Measurements from ENCODE around the gene MAML1. TPM values are rescaled to one million over a fixed set of nuclear protein-coding genes. Genes with fewer than 3 reads are reported as not detected.

Gene MAML1
- total RNA-seq, 1 experiment from 2014 or later = 42.2 TPM

DNA sequence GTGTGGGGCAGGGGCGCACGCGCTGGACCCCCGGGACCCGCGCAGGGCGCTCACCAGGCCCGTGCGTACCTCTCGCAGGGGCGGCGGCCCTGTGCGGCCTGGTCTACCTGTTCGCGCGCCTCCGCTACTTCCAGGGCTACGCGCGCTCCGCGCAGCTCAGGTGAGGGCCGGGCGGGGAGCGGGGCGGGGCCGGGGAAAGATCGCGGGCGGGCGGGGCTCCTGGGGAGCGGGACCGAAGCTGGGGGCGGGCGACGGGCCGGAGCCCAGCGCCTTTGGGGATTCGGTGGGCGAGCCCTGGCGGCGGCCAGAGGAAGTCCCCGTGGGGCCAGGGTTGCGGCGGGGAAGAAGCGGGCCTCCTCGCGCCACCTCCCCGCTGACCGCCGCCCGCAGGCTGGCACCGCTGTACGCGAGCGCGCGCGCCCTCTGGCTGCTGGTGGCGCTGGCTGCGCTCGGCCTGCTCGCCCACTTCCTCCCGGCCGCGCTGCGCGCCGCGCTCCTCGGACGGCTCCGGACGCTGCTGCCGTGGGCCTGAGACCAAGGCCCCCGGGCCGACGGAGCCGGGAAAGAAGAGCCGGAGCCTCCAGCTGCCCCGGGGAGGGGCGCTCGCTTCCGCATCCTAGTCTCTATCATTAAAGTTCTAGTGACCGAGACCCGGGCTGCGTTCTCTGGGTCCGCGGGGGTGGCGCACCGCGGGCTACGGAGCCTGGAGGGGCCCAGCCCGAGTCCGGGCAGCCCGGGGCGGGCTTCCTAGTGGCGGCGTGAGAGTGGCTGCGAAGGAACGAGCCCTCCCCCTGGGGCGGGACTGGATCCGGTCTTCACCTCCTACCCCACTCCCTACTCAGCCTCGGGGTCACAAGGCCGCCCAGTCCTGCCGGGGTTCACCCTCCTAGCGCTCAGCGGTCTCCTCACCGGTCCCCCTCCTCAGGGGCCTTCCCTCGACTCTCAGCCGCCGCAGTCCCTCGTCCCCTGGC, 63.5 kb downstream of the MAML1 start (continued):
- TF ChIP-seq, protein P1, sequence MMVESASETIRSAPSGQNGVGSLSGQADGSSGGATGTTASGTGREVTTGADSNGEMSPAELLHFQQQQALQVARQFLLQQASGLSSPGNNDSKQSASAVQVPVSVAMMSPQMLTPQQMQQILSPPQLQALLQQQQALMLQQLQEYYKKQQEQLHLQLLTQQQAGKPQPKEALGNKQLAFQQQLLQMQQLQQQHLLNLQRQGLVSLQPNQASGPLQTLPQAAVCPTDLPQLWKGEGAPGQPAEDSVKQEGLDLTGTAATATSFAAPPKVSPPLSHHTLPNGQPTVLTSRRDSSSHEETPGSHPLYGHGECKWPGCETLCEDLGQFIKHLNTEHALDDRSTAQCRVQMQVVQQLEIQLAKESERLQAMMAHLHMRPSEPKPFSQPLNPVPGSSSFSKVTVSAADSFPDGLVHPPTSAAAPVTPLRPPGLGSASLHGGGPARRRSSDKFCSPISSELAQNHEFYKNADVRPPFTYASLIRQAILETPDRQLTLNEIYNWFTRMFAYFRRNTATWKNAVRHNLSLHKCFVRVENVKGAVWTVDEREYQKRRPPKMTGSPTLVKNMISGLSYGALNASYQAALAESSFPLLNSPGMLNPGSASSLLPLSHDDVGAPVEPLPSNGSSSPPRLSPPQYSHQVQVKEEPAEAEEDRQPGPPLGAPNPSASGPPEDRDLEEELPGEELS (CRISPR knock-in tag; IDR thresholded peaks at IDR 0.05) = 0 out of 2 replicates have a peak, but pooled peaks have one; percentile 9
- TF ChIP-seq, protein P2, sequence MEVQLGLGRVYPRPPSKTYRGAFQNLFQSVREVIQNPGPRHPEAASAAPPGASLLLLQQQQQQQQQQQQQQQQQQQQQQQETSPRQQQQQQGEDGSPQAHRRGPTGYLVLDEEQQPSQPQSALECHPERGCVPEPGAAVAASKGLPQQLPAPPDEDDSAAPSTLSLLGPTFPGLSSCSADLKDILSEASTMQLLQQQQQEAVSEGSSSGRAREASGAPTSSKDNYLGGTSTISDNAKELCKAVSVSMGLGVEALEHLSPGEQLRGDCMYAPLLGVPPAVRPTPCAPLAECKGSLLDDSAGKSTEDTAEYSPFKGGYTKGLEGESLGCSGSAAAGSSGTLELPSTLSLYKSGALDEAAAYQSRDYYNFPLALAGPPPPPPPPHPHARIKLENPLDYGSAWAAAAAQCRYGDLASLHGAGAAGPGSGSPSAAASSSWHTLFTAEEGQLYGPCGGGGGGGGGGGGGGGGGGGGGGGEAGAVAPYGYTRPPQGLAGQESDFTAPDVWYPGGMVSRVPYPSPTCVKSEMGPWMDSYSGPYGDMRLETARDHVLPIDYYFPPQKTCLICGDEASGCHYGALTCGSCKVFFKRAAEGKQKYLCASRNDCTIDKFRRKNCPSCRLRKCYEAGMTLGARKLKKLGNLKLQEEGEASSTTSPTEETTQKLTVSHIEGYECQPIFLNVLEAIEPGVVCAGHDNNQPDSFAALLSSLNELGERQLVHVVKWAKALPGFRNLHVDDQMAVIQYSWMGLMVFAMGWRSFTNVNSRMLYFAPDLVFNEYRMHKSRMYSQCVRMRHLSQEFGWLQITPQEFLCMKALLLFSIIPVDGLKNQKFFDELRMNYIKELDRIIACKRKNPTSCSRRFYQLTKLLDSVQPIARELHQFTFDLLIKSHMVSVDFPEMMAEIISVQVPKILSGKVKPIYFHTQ (CRISPR knock-in tag; IDR thresholded peaks at IDR 0.05) = peak; percentile 14; the same call in 1 of the 2 replicates
- TF ChIP-seq EMX1 (CRISPR knock-in tag; IDR thresholded peaks at IDR 0.05) (no peak; the same call in 1 of the 2 replicates), ELF4 (CRISPR knock-in tag; IDR thresholded peaks at IDR 0.05; ENCODE audit: low read depth) (0 out of 2 replicates have a peak, but pooled peaks have one; percentile 26), SP1 (CRISPR knock-in tag; conservative IDR thresholded peaks at IDR 0.05) (no peak), ZNF423 (CRISPR knock-in tag; IDR thresholded peaks at IDR 0.05) (no peak), TCF7 (CRISPR knock-in tag; IDR thresholded peaks at IDR 0.05; ENCODE audit: low read depth) (no peak), NFYB (CRISPR knock-in tag; conservative IDR thresholded peaks at IDR 0.05; ENCODE audit: low read depth) (no peak; the same call in none of the 2 replicates), RORB (CRISPR knock-in tag; IDR thresholded peaks at IDR 0.05) (no peak), NR2C2 (CRISPR knock-in tag; IDR thresholded peaks at IDR 0.05) (no peak), MYBL2 (CRISPR knock-in tag; IDR thresholded peaks at IDR 0.05) (peak; percentile 28), ZNF219 (CRISPR knock-in tag; IDR thresholded peaks at IDR 0.05; ENCODE audit: borderline replicate concordance) (peak; percentile 63), NFE2L1 (CRISPR knock-in tag; IDR thresholded peaks at IDR 0.05) (no peak), ZNF138 (CRISPR knock-in tag; conservative IDR thresholded peaks at IDR 0.05) (no peak), FOXK1 (CRISPR knock-in tag; IDR thresholded peaks at IDR 0.05) (no peak; the same call in 1 of the 2 replicates), ETV6 (CRISPR knock-in tag; IDR thresholded peaks at IDR 0.05) (no peak), PRRX2 (CRISPR knock-in tag; IDR thresholded peaks at IDR 0.05) (no peak), NR3C1 (CRISPR knock-in tag; conservative IDR thresholded peaks at IDR 0.05; ENCODE audit: low read depth) (no peak), GABPB1 (CRISPR knock-in tag; IDR thresholded peaks at IDR 0.05) (peak; percentile 43; the same call in 1 of the 2 replicates), ZBTB21 (CRISPR knock-in tag; IDR thresholded peaks at IDR 0.05; ENCODE audit: borderline replicate concordance) (no peak), CBFB (CRISPR knock-in tag; IDR thresholded peaks at IDR 0.05; ENCODE audit: low read depth) (no peak)
- TF ChIP-seq, protein P3, sequence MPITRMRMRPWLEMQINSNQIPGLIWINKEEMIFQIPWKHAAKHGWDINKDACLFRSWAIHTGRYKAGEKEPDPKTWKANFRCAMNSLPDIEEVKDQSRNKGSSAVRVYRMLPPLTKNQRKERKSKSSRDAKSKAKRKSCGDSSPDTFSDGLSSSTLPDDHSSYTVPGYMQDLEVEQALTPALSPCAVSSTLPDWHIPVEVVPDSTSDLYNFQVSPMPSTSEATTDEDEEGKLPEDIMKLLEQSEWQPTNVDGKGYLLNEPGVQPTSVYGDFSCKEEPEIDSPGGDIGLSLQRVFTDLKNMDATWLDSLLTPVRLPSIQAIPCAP (CRISPR knock-in tag; IDR thresholded peaks at IDR 0.05) = no peak; the same call in 1 of the 2 replicates
- TF ChIP-seq, protein P4, sequence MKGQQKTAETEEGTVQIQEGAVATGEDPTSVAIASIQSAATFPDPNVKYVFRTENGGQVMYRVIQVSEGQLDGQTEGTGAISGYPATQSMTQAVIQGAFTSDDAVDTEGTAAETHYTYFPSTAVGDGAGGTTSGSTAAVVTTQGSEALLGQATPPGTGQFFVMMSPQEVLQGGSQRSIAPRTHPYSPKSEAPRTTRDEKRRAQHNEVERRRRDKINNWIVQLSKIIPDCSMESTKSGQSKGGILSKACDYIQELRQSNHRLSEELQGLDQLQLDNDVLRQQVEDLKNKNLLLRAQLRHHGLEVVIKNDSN (CRISPR knock-in tag; IDR thresholded peaks at IDR 0.05) = no peak
- TF ChIP-seq, protein P5, sequence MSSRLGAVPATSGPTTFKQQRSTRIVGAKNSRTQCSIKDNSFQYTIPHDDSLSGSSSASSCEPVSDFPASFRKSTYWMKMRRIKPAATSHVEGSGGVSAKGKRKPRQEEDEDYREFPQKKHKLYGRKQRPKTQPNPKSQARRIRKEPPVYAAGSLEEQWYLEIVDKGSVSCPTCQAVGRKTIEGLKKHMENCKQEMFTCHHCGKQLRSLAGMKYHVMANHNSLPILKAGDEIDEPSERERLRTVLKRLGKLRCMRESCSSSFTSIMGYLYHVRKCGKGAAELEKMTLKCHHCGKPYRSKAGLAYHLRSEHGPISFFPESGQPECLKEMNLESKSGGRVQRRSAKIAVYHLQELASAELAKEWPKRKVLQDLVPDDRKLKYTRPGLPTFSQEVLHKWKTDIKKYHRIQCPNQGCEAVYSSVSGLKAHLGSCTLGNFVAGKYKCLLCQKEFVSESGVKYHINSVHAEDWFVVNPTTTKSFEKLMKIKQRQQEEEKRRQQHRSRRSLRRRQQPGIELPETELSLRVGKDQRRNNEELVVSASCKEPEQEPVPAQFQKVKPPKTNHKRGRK (CRISPR knock-in tag; IDR thresholded peaks at IDR 0.05; ENCODE audit: borderline replicate concordance) = no peak
- TF ChIP-seq, protein P6, sequence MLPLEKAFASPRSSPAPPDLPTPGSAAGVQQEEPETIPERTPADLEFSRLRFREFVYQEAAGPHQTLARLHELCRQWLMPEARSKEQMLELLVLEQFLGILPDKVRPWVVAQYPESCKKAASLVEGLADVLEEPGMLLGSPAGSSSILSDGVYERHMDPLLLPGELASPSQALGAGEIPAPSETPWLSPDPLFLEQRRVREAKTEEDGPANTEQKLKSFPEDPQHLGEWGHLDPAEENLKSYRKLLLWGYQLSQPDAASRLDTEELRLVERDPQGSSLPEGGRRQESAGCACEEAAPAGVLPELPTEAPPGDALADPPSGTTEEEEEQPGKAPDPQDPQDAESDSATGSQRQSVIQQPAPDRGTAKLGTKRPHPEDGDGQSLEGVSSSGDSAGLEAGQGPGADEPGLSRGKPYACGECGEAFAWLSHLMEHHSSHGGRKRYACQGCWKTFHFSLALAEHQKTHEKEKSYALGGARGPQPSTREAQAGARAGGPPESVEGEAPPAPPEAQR (CRISPR knock-in tag; IDR thresholded peaks at IDR 0.05) = no peak
- TF ChIP-seq, protein P7, sequence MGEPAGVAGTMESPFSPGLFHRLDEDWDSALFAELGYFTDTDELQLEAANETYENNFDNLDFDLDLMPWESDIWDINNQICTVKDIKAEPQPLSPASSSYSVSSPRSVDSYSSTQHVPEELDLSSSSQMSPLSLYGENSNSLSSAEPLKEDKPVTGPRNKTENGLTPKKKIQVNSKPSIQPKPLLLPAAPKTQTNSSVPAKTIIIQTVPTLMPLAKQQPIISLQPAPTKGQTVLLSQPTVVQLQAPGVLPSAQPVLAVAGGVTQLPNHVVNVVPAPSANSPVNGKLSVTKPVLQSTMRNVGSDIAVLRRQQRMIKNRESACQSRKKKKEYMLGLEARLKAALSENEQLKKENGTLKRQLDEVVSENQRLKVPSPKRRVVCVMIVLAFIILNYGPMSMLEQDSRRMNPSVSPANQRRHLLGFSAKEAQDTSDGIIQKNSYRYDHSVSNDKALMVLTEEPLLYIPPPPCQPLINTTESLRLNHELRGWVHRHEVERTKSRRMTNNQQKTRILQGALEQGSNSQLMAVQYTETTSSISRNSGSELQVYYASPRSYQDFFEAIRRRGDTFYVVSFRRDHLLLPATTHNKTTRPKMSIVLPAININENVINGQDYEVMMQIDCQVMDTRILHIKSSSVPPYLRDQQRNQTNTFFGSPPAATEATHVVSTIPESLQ (CRISPR knock-in tag; IDR thresholded peaks at IDR 0.05) = no peak
- TF ChIP-seq, protein P8, sequence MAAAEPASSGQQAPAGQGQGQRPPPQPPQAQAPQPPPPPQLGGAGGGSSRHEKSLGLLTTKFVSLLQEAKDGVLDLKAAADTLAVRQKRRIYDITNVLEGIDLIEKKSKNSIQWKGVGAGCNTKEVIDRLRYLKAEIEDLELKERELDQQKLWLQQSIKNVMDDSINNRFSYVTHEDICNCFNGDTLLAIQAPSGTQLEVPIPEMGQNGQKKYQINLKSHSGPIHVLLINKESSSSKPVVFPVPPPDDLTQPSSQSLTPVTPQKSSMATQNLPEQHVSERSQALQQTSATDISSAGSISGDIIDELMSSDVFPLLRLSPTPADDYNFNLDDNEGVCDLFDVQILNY (CRISPR knock-in tag; IDR thresholded peaks at IDR 0.05) = peak; percentile 78; the same call in 1 of the 2 replicates

All from WTC11 (cell line).